Measurements from ENCODE around the gene ZNF791.

- TF ChIP-seq POLR2A (IDR thresholded peaks at IDR 0.05): no peak
- TF ChIP-seq, protein P1, sequence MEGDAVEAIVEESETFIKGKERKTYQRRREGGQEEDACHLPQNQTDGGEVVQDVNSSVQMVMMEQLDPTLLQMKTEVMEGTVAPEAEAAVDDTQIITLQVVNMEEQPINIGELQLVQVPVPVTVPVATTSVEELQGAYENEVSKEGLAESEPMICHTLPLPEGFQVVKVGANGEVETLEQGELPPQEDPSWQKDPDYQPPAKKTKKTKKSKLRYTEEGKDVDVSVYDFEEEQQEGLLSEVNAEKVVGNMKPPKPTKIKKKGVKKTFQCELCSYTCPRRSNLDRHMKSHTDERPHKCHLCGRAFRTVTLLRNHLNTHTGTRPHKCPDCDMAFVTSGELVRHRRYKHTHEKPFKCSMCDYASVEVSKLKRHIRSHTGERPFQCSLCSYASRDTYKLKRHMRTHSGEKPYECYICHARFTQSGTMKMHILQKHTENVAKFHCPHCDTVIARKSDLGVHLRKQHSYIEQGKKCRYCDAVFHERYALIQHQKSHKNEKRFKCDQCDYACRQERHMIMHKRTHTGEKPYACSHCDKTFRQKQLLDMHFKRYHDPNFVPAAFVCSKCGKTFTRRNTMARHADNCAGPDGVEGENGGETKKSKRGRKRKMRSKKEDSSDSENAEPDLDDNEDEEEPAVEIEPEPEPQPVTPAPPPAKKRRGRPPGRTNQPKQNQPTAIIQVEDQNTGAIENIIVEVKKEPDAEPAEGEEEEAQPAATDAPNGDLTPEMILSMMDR (IDR thresholded peaks at IDR 0.05): no peak
Measured at GRCh38 chr19:12629215-12629614, 18.5 kb downstream of the ZNF791 start.
